Mucosa of gallbladder (tissue), 1 donor: ENCODE results near the gene NRG4. TPM values are rescaled to one million over a fixed set of nuclear protein-coding genes. Genes with fewer than 3 reads are reported as not detected.
"Not testable (repeated sequence)": the region's sequence is repeated elsewhere in the genome, so short reads cannot be mapped to it uniquely, and the experiment has no call there.

Experiments
- DNase-seq: peaks from one replicate; pipeline ENCODE4 v3.0.0-alpha.2; 2020; ENCODE audit warnings: low spot score
- total RNA-seq: library from RNA; stranded (reverse); gene quantifications from one replicate; pipeline ENCODE4 v1.2.1, GENCODE V29; 2021
- donor health status: DM: no; HTN: no; CAD: no.

NRG4 gene, protein sequence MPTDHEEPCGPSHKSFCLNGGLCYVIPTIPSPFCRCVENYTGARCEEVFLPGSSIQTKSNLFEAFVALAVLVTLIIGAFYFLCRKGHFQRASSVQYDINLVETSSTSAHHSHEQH
- total RNA-seq: not detected

DNA sequence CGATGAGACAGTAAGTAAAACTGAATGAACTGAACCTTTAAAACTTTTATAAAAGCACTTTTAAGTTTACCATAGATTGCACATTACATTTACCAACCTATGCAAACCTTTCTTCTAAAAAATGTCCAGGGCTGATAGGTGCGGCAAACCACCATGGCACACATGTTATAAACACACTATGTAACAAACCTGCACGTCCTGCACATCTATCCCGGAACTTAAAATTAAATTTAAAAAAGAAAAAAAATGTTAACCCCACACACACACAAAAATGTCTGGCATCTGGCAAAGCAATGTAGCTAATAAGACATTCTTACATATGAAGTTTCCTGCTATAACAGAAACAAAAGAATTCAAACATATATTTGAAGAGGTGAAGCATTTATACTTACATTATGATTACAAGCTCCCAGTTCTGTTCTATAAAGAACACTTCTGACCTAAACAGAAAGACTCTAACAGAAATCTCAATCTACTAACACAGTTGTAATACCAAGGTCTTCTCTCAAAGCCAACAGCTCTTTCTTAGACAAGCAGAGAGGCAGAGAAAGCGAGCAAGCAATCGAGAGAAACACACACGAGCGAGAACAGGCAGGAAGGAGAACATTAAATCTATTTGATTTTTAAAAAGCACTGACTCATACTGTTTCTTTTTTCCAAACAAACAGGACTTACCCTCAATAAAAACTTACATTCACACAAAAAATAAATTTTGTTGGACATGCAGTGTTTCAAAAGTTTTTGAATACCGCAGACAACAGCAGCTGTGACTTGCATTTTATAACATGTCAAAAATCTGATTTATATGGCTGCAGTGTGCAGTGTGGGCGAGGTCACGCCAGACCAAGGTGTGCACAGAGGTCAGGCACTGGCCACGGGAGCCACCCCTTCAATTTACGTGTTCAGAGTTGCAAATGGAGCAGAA lies at the start of gene NRG4:
Gene NRG4, minus strand, starts transcription at position 798 of the 925 bp plus-strand sequence. CDS start 1,194 bp downstream, outside the sequence.
- DNase-seq: no peak

GRCh38 chr15:76061700-76062099 lies 49.5 kb upstream of the NRG4 start:
- no peak for DNase-seq

DNA sequence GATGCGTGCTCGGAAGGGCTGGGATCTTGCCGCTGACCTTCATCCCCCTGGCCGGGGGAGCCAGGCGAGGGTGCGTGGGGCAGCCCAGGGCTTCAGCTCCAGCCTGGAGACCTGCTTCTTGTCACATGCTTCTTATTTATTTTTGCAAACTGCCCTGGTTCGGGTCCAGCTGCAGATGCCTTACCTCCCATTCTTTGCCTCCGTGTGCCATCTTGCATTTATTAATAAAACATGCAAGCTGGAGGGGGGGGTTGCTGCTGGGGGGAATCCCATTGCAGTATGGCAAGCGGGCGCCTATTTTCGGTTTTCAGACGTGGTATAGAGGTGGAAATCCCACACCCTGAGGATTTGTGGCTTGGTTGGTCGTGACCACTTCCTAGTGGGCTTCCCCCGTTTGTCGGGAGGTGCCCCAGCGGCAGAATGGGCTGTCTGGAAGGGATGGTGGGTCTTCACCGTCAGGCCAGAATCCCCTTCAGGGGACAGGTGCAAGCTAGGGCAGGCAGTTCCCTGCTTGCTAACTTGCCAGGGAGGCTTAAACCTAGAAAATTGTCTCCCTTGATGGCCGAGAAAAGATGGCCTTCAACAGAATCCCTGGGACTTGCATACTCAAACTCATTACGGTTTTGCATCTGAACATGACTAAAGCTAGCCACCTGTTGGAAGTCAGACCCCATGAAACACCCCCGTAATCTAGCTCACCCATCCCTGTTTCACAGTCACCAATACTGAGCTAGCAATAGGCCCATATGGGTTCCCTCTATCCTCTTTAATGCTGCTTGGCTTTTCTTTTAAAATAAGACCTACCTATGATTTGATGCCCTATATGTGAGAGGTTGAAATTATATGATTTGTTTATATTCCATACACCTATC lies 48.1 kb upstream of the NRG4 start:
- no peak for DNase-seq

GRCh38 chr15:76059320-76060117 lies 47.3 kb upstream of the NRG4 start, which contains the start of gene TMEM266:
Gene TMEM266, plus strand, starts transcription at chr15:76059985. Its CDS starts 74,279 bp downstream, at chr15:76134264.
- DNase-seq: peak; percentile 11

GRCh38 chr15:76058714-76059319 lies 46.6 kb upstream of the NRG4 start:
- DNase-seq: no peak

DNA sequence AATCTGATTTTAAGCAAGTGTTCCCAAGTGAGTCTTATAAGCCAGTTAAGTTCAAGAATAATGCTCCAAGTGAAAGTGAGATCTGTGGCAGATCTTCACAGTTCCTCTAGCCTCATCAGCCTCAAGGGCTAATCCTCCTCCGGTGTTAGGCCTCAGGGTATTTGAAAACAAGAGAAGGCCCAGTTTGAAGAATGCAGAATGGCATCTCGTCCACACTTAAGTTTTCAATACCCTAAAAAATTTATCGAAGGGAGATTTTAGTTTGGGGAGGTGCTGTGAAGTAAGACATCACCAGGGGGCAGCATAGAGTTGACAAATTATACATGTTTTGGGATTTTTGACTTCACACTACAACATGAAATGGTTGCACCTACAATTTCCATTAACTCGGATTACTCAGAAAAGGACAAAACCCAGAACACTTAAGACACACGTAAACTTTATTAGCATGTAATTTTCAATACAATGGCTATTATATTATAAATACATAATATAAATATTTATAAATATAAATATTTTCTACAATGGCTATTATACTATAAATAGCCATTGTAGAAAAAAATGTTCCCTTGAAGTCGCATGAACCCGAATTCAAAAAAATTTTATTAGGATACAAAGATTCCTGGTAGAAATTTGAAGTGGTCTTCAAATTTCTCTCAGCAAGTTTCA lies 45.2 kb upstream of the NRG4 start:
- peak; percentile 24 for DNase-seq

DNA sequence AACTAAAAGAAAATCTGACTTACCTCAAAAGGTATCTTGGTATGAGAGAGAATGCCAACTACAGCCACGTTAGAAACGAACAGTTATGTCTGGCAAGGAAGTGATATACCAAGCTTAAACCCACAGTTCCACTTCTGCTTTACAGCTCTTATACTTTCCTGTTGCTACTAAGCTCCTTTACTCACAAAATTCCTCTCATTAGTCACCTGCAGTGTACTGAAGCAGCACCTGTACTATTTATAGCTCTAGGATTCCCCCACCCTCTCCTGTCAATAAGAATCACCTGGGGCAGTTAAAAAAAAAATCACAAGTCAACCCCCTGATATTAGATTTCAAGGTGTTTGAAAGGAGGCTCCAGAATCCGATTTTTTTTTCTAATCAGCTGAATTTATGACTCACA lies 44.7 kb upstream of the NRG4 start:
- no peak for DNase-seq

GRCh38 chr15:76054201-76054600 lies 42.0 kb upstream of the NRG4 start:
- DNase-seq: not testable (repeated sequence)

DNA sequence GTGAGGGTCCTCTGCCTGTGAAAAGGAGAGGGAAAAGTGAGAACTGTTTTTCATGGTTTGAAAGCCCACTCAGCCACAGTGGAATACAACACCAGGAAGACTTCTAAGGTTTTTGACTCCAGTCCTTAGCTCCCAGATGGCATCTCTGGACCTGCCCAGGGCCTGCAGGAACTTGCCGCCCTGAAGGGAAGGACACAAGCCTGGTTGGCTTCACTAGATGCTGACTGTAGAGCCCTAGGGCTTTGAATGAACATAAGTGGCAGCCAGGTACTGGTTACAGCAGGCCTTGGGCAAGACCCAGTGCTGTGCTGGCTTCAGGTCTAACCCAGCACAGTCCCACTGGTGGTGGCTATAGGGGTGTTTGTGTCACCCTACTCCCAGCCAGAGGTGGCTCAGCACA lies 26.3 kb upstream of the NRG4 start:
- no peak for DNase-seq

DNA sequence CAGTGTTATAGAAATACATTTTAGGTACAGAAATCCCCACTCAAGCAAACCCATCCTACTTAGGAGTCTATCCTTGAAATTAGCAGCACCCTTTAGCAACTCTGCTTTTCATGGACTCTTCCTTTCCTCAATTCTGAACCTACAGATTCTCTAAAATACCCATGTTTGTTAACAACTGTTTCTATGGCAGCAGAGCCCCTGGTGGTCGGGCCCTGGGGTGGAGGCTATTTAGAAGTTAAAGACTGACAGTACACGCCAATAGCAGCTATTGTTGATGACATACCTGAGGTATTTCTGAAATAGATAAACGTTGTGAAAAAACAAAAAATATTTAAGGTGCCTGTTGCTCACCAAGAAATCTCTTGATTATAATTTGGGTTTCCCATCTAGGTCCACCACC lies 23.4 kb upstream of the NRG4 start:
- DNase-seq: no peak

DNA sequence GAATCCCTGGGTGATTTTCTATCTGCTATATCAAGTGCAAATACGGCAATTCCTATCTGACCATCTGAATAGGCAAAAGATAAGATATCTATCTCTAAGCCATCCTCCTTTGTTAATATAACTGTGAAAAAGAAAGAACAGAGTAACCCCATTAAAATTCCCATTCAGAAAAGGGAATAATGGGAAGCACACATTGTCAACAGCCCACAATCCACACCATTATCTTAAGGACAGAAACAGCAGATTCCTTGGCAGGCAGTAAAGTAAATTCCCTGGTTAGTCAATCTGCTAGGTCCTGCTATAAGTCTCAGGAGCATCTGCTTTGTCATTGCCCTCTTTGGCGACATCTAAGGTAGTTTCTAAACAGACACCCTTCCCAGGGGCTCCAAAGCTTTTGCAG lies 21.9 kb upstream of the NRG4 start:
- no peak for DNase-seq

DNA sequence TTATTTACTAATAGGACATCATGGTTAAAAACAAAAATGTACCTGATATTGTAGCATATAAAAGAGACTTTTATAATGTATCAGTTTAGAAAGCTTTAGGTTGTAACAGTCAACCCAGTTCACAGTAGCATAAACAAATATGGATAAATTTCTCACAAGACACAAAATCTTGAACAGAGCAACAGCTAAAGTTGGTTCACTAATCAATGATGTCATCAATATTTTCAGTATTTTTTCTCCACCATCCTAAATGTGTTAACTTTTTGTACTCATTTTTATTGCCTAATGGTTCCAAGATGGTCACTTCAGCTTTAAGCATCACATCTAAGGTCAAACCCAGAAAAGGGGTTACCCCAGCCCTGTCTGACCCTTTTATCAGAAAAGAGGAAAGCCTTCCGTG lies 21.2 kb upstream of the NRG4 start:
- DNase-seq: no peak

- DNase-seq: no peak
Measured at GRCh38 chr15:76032046-76032445, 19.8 kb upstream of the NRG4 start.

DNA sequence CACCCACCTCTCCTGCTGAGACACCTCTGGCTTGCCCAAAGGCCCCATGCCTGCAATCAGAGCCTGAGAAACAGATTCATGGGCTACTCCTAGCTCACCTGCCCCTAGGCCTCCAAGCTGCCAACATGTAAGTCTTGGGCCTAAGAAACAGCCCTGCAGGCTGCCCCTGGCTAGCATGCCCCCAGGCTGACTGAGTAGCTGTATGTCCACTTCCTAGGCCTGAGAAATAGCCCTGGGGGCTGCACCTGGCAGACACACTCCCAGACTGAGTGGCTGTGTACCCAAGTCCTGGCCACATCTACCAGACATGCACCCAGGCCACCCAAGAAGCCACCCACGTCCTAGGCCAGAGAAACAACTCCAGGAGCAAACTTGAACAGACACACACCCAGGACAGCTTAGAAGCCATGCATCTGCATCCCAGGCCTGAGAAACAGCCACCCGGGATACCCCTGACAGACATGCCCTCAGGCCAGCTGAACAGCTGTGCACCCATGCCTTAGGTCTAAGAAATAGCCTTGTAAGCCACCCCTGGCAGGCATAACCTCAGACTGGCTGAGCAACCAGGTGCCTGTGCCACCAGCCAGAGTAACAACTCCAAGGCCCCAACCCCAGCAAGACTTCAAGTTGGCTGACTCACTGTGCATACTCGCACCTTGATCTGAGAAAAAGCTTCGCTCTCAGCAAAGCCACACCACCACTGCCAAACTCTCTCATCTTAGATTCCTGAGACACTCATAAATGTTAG lies 12.0 kb upstream of the NRG4 start:
- DNase-seq: no peak

DNA sequence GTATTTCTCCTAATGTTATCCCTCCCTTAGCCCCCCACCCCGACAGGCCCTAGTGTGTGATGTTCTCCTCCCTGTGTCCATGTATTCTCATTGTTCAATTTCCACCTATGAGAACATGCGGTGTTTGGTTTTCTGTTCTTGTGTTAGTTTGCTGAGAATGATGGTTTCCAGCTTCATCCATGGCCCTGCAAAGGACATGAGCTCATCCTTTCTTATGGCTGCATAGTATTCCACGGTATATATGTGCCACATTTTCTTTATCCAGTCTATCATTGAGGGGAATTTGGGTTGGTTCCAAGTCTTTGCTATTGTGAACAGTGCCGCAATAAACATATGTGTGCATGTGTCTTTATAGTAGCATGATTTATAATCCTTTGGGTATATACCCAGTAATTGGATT lies 1.2 kb upstream of the NRG4 start:
- DNase-seq: not testable (repeated sequence)

GRCh38 chr15:76010613-76011012 lies 1.6 kb downstream of the NRG4 start:
- no peak for DNase-seq

GRCh38 chr15:76006136-76006778 lies 6.0 kb downstream of the NRG4 start:
- no peak for DNase-seq

GRCh38 chr15:76003364-76003763 lies 8.9 kb downstream of the NRG4 start:
- DNase-seq: no peak

DNA sequence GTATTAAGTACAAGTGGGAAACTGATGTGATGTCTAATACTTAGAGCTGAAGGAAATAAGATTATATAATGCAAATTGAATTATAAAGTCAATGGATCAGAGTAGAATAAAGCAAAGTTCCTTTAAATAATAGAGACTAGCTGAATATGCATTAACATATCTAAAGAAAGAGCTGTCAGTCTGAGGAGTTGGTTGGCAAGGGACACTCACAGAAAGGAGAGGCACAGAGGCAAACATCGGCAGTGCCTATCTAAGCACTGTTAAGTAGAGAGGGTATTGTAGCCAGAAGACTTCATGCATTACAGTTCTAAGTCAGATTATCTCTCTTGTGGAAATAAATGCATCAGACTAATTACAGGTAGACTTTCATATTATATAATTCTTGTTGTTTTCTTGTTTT lies 16.6 kb downstream of the NRG4 start:
- no peak for DNase-seq
